PC-9 (cell line): ENCODE results near the gene ECHDC3.

Experiments
- EZH2 ChIP-seq: fragments of 200-600 bp; sonication (generic); IDR thresholded peaks from 2 replicates; pipeline ENCODE4 v1.8.0; 2017; ENCODE audit warnings: antibody characterized with exemption, low read depth
- TF ChIP-seq, protein P1 (sequence below): fragments of 200-600 bp; sonication (generic); conservative IDR thresholded peaks from 2 replicates; pipeline ENCODE4 v1.6.1; 2017; ENCODE audit warnings: mixed run types, antibody characterized with exemption, mild to moderate bottlenecking, moderate library complexity

DNA sequence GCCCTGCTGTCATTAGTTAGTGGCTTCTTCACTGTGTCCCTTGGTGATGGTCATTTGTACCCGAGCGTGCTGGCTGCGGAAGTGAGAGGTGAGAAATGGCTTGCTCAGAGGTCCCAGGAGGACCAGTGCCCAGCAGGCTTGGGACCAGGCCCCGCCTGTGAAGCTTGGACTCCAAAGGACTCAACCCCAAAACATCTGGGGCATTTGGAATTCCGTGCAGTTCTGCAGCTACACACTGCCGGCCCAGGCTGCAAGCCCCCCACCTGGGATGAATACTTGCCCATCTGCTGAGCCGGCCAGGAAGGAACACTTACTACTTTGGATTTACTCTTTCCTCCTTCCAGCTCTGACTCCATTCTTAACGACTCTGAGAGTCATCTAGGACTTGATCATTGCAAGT, 18.0 kb downstream of the ECHDC3 start:
- TF ChIP-seq, protein P1, sequence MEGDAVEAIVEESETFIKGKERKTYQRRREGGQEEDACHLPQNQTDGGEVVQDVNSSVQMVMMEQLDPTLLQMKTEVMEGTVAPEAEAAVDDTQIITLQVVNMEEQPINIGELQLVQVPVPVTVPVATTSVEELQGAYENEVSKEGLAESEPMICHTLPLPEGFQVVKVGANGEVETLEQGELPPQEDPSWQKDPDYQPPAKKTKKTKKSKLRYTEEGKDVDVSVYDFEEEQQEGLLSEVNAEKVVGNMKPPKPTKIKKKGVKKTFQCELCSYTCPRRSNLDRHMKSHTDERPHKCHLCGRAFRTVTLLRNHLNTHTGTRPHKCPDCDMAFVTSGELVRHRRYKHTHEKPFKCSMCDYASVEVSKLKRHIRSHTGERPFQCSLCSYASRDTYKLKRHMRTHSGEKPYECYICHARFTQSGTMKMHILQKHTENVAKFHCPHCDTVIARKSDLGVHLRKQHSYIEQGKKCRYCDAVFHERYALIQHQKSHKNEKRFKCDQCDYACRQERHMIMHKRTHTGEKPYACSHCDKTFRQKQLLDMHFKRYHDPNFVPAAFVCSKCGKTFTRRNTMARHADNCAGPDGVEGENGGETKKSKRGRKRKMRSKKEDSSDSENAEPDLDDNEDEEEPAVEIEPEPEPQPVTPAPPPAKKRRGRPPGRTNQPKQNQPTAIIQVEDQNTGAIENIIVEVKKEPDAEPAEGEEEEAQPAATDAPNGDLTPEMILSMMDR, result no peak
- no peak for TF ChIP-seq EZH2
